NCI-H2081 (cell line): ENCODE measurements around the gene DRD4.

Experiments used
- DNase-seq, 2 experiments: peaks; one replicate each; lab custom pipeline; 2025; lab: John Stamatoyannopoulos, UW

DRD4 gene

DNA sequence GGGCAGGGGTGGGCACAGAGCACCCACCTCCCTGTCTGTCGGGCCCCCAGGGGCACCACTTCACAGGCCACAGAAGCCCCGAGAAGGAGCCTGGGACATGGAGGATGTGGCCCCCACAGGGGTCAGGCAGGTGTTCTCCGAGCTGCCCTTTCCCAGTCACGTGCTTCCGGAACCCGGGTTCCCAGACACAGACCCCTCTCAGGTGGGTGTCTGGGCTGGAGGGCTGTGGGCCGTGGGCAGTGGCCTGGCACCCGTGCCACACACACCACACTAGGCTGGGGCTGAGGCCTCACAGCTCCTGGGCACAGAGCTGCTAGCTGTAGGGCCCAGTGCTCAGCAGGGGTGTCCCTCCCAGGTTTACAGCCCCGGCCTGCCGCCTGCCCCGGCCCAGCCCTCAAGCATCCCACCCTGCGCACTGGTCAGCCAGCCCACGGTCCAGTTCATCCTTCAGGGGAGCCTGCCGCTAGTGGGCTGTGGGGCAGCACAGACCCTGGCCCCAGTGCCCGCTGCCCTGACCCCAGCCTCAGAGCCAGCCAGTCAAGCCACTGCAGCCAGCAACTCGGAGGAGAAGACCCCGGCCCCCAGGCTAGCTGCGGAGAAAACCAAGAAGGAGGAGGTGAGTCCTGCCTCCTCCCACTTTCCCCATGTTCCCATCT is 26.8 kb upstream of the DRD4 start:
- DNase-seq = no peak

DNA sequence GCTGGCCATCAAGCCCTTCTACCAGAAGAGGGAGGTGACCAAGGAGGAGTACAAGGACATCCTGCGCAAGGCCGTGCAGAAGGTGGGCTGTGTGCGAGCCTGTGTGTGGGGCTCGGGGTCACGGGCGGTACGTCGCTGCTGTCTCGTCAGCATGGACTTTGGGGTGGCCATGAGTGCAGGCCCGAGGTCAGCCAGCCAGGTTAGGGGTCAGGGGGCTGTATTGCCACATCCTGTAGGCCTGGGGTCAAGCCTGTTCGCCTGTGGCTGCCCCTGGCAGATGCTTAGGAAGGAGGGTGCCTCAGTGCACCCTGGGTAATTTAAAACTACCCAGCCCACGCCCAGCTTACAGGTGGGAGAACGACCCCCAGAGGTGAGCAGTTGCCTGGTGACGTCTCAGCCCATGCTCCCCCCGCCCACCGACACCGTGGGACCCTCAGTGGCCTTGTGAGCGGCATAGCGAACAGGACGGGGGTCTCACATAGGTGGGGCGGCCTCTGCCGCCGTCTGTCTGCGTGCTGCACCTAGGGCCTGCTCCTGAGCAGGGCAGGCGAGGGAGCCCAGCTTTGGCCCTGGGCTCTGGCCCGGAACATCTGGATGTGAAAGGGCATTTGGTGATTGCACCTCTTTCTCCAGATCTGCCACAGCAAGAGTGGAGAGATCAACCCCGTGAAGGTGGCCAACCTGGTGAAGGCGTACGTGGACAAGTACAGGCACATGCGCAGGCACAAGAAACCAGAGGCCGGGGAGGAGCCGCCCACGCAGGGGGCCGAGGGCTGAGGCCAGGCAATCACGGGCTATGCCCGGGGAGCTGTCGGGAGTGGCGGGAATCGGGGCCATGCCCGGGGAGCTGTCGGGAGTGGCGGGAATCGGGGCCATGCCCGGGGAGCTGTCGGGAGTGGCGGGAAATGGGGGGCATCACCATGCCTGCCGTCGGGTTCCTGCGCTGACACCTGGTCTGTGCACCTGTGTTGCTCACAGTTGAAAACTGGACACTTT is 25.8 kb upstream of the DRD4 start:
- DNase-seq = no peak

DNA sequence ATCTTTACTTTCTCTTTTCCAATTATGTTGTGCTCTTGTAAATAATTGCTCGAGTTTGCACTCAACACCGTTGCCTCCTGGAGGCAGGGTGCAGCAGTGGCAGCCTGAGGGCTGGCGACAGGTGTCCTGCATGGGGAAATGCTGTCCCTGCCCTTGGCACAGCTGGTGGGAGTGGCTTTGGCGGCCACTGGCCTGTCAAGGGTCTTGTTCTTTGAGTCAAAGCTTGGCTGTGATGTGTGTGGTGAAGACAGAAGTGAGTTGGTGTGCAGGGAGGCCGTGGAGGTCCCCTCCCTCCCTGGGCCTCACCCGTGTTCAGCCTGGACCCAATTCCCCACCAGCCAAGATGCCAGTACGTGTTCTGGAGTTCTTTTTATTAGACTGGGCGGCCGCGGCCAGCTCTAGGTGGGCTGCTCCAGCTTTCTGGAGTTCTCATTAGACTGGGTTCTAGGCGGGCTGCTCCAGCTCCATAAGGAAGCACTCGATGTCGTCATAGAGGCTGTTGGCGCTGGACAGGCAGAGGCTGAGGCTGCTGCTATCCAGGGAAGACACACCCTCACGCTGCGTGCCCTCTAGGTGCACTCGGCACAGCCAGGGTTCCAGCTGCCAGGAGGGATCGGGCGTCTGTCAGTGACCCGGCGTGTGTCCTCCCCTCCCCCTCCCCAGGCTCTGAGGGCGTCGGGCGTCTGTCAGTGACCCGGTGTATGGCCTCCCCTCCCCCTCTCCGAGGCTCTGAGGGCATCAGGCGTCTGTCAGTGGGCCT is 24.7 kb upstream of the DRD4 start:
- no peak for DNase-seq

DNA sequence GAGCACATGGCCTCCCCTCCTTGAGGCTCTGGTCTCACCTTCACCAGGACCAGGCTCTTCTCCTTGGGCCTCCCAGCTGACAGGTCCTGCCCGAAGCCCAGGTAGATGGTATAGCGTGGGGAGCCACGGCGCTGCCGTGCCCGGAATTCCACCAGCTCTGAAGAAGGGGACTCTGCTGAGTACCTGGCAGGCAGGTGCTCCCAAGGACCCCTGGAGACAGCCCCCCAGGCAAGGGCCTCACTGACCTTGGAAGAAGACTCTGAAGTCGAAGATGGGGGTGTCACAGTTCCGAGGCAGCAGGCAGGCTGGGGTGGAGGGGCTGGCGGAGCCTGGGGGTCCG is 24.1 kb upstream of the DRD4 start:
- no peak for DNase-seq

DNA sequence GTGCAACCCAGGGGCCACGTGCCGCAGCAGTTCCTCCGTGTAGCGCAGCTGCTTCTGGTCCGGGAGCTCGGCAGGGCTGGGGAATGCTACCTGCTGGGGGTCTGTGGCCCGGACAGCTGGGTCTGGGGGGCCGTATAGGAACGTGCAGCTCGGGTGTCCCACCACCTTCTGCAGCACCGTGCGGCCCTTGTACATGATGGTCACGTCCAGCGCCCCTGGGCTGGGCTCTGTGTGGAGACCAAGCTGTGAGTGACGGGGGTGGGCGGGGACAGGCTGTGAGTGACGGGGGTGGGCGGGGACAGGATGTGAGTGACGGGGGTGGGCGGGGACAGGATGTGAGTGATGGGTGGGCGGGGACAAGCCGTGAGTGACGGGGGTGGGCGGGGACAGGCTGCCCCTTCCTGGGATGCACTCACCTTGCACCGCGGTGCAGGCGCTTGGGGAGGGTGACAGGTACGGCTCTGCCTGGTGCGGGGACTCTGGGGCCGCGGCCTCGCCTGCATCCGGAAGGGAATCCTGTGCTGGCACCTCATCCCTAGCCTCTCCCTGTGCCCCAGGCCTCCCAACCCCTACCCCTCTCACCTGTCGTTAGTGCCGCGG is 23.6 kb upstream of the DRD4 start:
- peak; percentile 26 to 54 for DNase-seq

DNA sequence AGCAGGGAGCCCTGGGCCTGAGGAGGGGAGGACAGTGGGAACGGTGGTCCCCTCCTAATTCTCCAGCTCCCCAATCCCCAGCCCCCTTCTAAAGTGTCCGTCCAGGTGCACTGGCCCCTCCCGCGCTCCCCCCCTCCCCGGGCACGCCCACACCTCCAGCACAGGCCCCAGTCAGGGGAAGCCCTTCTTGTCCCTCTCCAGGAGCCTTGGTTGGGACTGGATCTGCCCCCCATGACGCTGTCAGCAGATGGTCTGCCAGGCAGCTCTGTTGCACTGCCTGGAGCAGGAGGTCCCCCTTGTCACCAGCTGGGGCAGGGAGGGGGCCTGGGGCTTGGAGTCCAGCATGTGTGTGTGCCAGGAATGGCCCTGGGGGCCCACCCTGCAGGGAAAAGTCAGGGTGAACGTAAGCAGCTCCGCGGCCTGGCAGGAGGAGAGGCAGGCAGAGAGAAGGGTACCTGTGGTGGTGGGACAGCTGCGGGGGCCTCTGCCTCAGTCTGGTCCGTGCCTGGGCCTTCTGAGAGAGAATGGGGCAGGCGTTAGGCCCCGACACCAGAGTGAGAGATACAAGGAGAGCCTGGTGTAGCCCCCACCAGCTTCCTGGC is 22.9 kb upstream of the DRD4 start:
- DNase-seq = no peak

DNA sequence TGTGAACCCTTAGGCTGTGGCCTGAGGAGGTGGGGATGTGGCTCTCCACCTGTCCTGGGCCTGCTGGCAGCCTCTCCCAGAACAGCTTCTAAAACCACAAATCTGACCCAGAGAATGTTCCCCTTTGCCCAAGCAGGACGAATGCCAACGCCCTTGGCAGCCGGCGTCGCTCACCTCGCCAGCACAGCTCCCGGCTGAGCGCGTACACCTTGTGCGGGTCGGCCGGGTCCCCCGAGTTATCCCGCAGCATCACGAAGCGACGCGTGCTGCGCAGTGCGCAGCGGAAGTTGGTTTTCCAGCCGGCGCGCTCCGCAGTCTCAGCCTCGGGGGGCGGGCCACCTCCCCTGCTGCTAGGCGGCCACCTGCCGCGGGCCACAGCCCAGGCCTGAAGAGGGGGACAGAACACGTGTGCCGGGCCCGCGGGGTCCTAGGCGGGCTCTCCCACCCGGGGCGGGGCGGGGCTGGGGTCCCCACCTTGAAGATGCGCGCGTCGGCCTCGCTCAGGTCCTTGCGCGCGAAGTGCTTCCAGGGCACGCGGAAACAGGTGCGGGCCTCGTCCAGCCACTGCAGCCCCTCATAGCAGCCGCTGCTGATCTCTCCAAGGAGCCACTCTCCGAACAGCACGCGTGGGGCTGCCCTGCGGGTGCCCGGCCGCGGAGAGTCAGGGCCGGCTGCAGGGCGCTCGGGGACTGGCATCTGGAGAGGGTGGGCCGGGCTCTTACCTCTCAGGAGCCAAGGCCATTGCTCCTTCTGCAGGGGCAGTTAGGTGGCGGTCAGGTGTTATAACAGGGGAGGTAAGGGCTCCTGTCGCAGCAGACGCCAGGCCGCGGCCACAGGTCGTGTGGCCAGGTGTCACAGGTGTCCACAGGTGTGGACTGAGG is 22.2 kb upstream of the DRD4 start:
- DNase-seq = peak; percentile 17 to 28

DNA sequence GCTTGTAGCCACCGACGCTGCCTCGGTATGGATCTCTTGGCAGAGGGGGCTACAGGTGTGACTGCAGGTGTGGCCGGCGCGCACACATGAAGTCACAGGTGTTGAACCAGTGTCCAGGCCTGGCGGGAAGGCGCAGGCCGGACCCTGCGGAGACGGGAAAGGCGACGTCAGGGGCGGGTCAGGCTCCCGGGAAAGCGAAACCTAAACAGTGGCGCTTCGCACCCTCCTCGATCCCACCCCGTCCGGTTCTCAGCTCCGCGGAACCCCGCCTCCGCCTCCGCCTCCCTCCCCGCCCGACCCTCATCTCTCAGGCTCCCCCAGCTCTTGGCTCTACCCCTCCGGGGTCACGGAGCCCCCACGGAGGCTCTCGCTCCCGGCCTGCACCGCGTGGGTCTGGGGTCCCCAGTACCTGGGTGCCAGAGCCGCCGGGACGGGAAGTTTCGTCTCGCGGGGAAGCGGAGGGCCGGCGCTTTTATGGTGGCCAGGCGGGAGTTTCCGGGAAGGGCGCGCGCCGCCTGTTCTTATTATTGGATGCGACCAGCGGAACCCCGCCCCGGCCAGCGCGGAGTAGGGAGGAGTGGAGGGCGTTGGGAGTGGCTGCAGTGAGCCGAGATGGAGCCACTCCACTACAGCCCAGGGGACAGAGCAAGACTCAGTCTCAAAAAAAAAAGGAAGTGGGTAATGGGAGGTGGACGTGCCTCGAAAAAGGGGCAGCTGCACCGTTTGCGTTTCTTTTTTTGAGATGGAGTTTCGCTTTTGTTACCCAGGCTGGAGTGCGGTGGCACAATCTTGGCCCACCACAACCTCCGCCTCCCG is 21.4 kb upstream of the DRD4 start, which contains the start of gene IRF7:
IRF7 (minus strand) TSS at position 447 of the 816 bp plus-strand sequence. CDS start 586 bp downstream, outside the sequence.
- peak; percentile 81 to 87 for DNase-seq

DNA sequence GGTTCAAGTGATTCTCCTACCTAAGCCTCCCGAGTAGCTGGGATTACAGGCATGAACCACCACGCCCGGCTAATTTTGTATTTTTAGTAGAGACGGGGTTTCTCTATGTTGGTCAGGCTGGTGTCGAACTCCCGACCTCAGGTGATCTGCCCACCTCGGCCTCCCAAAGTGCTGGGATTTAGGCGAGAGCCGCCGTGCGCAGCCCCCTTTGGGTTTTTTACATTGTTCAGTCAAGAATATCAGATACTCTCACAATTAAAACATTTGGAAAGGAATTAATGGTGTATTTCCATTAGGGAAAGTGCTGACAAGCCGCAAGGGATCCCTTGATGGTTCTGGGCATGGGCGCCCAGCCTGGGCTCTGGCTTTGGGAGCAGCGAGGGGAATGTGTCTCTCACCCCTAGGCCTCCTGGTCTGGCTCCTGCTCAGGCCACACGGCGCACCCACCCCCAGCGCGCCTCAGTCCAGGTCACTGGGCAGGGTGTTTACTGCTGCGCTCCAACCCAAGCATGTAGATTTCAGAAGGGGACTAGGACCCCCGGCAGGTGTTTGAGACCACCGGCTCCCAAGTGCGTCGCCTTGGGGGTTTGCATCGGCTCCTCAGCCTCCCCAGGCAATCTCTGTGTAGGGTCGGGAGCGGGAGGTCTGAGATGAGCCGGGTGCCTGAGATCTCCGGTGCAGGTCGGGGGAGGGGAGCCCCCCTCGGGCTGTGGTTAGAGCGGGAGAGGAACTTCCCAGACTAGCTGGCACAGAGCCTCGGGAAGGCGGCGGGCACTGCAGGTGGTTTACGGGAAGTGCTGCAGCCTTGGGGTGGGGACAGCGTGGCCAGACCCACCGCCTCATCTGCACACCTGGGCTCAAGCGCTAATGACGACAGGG is 20.5 kb upstream of the DRD4 start:
- no peak for DNase-seq

DNA sequence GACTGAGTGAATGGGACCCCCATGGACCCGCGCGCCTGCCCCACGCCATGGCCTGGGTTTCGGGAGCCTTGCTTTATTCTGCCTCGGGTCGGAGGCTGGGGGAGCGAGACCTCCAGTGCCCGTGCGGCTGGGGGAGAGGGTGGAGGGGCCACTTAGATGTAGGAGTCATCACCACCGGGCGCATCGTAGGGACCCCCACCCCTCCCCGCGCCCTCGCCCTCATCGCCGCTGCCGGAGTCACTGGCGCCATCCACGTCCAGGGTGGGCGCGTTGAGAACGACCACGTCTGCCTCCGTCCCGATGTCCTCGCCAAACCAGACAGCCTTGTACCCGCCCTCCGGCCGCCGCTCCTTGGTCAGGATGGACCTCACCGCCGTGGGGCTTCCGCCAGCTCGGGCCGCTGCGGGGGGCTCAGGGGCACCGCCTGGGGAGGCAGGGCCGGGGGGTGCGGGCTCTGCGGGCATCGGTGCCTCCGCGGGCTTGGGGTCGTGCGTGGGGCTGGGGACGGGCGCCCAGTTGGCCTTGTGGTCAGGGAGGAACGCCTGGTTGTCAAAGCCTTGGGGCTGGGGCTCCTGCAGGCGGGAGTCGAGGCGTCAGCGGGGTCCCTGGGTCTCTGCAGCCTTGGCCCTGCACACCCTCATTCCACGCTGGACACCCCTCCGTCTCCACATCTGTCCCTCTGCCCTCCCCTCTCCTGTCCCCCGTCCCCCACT is 19.7 kb upstream of the DRD4 start:
- DNase-seq = no peak

DNA sequence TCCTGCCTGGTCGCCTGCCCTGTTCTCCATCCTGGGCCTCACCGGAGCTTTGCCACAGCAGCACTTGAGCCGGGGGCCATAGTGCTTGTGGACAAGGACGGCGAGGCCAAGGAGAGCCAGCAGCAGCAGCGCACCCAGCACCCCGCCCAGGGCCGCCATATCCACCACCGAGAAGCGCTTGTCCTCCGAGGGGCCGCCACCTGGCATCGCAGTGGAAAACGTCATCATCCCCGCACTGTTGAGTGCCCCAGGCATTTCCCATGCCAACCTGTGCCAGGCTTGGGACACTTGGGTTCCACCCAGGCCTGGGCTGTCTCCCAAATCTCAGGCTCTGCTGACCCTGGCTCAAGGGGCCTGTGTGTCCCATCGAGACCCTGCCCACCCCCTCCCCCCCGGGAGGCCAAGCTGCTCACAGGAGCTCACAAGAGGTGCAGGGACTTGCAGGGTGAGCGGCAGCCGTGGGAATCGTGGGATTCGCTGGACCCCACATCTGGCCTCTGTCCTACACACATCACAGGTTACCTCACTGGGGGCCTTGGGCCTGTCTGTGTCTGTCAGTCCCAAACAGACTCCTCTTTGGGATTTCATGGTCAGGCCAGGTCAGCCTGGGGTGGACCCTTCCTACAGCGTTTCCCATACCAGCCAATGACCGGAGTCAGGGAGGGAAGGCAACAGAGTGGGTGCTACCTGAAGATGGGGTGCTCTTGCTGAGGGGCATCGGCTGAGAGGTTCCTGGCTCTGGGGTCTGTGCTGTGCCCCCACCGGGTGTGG is 19.0 kb upstream of the DRD4 start:
- DNase-seq = no peak

DNA sequence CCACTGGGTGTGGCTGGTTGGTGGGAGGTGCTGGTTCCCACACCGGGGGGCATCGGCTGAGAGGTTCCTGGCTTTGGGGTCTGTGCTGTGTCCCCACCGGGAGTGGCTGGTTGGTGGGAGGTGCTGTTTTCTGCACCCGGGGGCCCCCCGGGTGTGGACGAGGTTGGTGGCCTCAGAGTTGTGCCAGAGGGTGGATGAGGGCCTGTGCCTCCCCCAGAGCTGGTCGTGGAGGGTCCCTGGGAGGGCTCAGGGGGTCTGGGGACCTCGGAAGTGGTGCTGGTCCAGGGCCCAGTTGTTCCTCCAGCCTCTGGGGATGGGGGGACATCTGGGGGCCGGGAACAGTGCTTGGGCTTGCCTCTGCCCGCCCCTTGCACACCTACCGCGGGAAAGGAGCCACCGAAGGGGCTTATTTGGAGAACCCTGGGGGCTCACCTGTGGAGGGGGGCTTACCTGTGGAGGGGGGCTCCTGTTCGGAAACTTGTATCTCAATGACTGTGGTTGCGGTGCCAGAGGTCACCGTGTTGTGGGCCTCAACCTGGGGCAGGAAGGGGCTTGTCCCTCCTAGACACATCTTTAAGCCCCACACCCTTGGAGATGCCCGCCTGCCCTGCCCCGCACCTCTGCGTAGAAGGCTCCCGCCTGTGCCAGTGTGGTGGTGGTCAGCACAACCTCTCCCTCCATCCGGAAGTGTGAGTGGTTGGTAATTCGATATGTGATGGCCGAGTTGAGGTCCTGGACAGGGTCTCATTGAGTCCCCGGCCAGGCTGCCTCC is 18.0 kb upstream of the DRD4 start:
- no peak for DNase-seq

DNA sequence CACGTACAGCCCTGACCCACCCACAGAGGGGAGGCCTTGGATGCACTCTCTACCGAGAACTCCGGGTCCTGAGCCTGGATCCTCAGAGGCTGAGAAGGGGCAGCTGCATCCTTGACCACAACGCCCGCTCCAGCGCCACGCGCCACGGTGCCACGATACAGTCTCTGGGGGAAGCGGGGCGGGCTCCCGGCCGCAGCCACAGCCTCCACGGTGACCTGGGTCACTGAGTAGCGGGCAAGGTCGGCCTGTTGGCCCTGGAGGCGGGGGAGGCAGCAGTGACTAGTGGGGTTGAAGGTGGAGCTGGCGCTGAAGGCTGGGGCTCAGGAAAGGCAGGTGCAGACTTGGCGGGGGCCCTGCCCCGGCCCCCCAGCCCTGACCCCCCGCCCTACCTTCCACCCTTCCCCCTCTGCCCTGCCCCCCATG is 17.4 kb upstream of the DRD4 start:
- DNase-seq = no peak

DNA sequence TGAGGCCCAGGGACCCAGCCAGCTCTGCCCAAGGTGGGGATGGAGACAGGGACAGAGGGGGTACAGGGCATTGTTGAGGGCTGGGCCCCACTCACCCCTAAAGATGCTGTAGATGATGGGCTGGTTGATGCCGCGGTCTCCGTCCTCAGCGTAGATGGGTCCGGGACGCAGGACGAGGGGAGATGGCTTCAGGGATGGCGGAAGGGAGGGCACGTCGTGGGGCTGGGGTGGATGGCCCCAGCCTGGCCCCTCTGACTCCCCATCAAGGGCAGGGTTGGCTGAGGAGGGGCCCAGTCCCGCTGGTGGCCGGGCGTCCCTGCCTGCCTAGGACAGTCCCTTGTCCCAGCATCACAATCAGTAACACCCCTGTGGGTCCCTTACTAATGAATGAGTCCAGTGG is 16.9 kb upstream of the DRD4 start:
- no peak for DNase-seq

DNA sequence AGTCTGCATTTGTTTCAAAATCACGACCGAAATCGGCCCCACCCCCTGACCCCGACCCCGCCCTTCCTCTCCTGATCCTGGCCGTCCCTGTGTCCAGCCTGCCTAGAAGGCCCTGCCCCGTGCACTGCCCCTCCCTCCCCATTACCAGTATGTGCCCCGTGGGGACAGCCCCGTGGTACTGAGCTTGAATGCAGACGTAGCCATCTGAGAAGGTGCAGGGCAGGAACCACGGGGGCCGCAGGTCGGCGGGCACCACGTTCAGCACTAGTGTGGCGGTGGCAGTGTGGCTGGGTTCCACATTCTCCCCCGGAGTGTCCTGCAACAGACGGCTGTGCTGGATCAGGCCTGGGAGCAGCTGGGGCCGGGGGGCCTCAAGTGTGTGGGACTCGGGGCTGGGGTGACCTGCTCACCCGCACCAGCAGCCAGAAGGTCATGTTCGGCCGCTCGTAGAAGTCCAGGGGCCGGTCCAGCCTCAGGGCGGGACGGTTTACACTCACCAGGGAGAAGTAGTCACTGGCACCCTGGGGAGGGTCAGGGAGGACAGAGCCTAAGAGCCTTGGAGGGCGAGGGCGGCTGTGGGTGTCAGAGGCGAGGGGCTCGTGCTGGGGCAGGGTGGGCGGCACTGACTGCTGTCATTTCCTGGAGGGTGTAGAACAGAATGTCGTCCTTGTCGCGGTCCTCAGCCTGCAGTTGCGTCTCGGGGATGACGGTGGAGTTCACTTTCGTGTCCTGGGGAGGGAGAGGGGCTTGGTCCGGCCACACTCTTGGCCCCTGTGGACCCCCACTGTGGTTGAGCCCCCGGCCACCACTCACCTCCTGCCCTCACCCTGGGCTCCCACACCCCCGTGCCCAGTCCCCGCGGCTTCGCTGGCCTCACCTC is 15.9 kb upstream of the DRD4 start:
- no peak for DNase-seq

DNA sequence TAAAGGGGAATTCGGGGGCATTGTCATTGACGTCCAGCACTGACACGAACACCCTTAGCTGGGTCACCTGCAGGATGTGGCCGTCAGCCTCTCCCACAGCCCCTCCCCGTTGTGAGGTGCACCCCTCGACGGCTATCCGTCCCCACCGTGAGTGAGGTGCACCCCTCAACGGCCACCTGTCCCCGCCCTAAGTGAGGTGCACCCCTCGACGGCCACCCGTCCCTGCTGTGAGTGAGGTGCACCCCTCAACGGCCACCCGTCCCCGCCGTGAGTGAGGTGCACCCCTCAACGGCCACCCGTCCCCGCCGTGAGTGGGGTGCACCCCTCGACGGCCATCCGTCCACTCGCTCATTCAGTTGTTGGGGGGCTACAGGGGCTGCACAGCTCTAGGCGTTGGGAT is 15.2 kb upstream of the DRD4 start:
- DNase-seq = no peak
